ENCODE data around the gene DNASE1L1. TPM values are rescaled to one million over a fixed set of nuclear protein-coding genes. Genes with fewer than 3 reads are reported as not detected.
A peak's percentile ranks its signal among the peaks of the same experiment; 100 is the strongest.

DNASE1L1 gene
- total and polyA plus RNA-seq, 2 donors (not counting 1 experiment from before 2014, with no cell fraction given): 11.3 to 38.5 TPM

DNA sequence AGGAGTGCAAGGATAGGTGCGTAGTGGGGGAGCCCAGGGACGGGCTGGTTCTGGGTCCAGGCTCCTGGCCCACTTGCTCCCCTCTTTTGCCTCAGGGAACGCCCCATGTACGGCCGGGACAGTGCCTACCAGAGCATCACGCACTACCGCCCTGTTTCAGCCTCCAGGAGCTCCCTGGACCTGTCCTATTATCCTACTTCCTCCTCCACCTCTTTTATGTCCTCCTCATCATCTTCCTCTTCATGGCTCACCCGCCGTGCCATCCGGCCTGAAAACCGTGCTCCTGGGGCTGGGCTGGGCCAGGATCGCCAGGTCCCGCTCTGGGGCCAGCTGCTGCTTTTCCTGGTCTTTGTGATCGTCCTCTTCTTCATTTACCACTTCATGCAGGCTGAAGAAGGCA, 28.3 kb downstream of the DNASE1L1 start:
- Histone ChIP-seq H3K9ac (ENCODE audit: insufficient read depth, low read length) (peak overlapping the region; percentile 97), H2AFZ (ENCODE audit: low read length) (no peak overlapping the region), H3K36me3 (ENCODE audit: control insufficient read depth, insufficient read depth, low read length) (peaks cover 3% of the 10 kb centered on the region), H3K9me3 (ENCODE audit: control insufficient read depth, insufficient read depth, low read depth, low read length) (no peaks in the 10 kb centered on the region), H3K4me2 (ENCODE audit: extremely low read depth, insufficient read depth, low read length) (peak overlapping the region; percentile 88), H3K27me3 (ENCODE audit: control insufficient read depth, insufficient read depth, low read length) (no peaks in the 10 kb centered on the region), H4K20me1 (ENCODE audit: control insufficient read depth, extremely low read depth, insufficient read depth, low read length) (no peaks in the 10 kb centered on the region), H3K4me3 (replicated peaks in 1 of 4; ENCODE audit: control extremely low read depth in 1 of 4, insufficient read depth in 1 of 4, low read depth in 3 of 4, low read length in 4 of 4) (peak overlapping the region; percentile 73 to 84 (median 77)), H3K4me1 (ENCODE audit: control insufficient read depth, extremely low read depth, insufficient read depth, low read length) (peaks cover 5% of the 10 kb centered on the region), H3K79me2 (ENCODE audit: control insufficient read depth, insufficient read depth, low read length) (peaks cover 18% of the 10 kb centered on the region), H3K27ac (ENCODE audit: insufficient read depth, low read length) (no peak overlapping the region)
- DNase-seq (ENCODE audit: low read depth in 2 of 2): no peak
- TF ChIP-seq EZH2 (IDR thresholded peaks at IDR 0.05; ENCODE audit: low read length, missing control alignments): no peak
- TF ChIP-seq, protein P1, sequence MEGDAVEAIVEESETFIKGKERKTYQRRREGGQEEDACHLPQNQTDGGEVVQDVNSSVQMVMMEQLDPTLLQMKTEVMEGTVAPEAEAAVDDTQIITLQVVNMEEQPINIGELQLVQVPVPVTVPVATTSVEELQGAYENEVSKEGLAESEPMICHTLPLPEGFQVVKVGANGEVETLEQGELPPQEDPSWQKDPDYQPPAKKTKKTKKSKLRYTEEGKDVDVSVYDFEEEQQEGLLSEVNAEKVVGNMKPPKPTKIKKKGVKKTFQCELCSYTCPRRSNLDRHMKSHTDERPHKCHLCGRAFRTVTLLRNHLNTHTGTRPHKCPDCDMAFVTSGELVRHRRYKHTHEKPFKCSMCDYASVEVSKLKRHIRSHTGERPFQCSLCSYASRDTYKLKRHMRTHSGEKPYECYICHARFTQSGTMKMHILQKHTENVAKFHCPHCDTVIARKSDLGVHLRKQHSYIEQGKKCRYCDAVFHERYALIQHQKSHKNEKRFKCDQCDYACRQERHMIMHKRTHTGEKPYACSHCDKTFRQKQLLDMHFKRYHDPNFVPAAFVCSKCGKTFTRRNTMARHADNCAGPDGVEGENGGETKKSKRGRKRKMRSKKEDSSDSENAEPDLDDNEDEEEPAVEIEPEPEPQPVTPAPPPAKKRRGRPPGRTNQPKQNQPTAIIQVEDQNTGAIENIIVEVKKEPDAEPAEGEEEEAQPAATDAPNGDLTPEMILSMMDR (conservative IDR thresholded peaks at IDR 0.05 in 1 of 2, IDR thresholded peaks at IDR 0.05 in 1 of 2; ENCODE audit: low read depth in 1 of 2, low read length in 2 of 2): no peak

DNA sequence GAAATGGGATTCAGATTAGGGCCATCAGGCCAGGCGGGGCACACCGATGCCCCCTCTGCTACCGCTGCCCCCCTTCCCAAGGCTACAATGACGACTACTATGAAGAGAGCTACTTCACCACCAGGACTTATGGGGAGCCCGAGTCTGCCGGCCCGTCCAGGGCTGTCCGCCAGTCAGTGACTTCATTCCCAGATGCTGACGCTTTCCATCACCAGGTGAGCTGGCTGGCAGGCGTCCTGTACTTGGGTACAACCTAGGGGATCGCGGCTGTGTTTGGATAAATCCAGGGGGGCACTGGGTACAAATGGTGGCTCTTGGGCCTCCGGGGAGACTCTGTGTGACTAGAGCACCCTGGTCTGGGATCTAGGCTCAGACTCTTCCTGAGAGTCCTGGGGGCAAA, 28.9 kb downstream of the DNASE1L1 start:
- Histone ChIP-seq H4K20me1 (ENCODE audit: control insufficient read depth, extremely low read depth, insufficient read depth, low read length) (no peaks in the 10 kb centered on the region), H3K4me3 (replicated peaks in 1 of 4; ENCODE audit: control extremely low read depth in 1 of 4, insufficient read depth in 1 of 4, low read depth in 3 of 4, low read length in 4 of 4) (peak overlapping the region; percentile 73 to 84 (median 77)), H3K9ac (ENCODE audit: insufficient read depth, low read length) (peak overlapping the region; percentile 97), H3K36me3 (ENCODE audit: control insufficient read depth, insufficient read depth, low read length) (peaks cover 3% of the 10 kb centered on the region), H3K27me3 (ENCODE audit: control insufficient read depth, insufficient read depth, low read length) (no peaks in the 10 kb centered on the region), H3K4me2 (ENCODE audit: extremely low read depth, insufficient read depth, low read length) (peak overlapping the region; percentile 88), H2AFZ (ENCODE audit: low read length) (no peak overlapping the region), H3K9me3 (ENCODE audit: control insufficient read depth, insufficient read depth, low read depth, low read length) (no peaks in the 10 kb centered on the region), H3K79me2 (ENCODE audit: control insufficient read depth, insufficient read depth, low read length) (peaks cover 18% of the 10 kb centered on the region), H3K27ac (ENCODE audit: insufficient read depth, low read length) (peak overlapping the region; percentile 96), H3K4me1 (ENCODE audit: control insufficient read depth, extremely low read depth, insufficient read depth, low read length) (peaks cover 5% of the 10 kb centered on the region)
- TF ChIP-seq, protein P1 (conservative IDR thresholded peaks at IDR 0.05 in 1 of 2, IDR thresholded peaks at IDR 0.05 in 1 of 2; ENCODE audit: low read depth in 1 of 2, low read length in 2 of 2): no peak
- no peak for TF ChIP-seq EZH2 (IDR thresholded peaks at IDR 0.05; ENCODE audit: low read length, missing control alignments)
- no peak for DNase-seq (ENCODE audit: low read depth in 2 of 2)

DNA sequence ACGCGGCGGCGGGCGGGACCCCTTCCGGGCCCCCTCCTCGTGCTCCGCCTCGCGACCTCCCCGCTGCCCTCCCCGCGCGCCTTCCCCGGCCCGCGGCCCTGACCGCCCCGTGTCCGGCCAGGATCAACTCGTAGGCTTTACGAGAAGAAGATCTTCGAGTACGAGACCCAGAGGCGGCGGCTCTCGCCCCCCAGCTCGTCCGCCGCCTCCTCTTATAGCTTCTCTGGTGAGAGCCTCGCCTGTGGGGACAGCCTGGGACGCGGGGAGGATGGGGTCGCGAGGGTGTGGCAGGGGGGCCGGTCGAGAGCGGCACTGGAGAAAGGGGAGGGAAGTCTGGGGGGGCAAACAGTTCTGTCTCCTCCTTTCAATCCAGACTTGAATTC, 29.5 kb downstream of the DNASE1L1 start:
- H3K27me3 ChIP-seq (ENCODE audit: control insufficient read depth, insufficient read depth, low read length): no peaks in the 10 kb centered on the region
- peaks cover 18% of the 10 kb centered on the region for H3K79me2 ChIP-seq (ENCODE audit: control insufficient read depth, insufficient read depth, low read length)
- peak overlapping the region; percentile 97 for H3K9ac ChIP-seq (ENCODE audit: insufficient read depth, low read length)
- H3K4me2 ChIP-seq (ENCODE audit: extremely low read depth, insufficient read depth, low read length): peak overlapping the region; percentile 88
- H3K27ac ChIP-seq (ENCODE audit: insufficient read depth, low read length): peak overlapping the region; percentile 96
- H3K36me3 ChIP-seq (ENCODE audit: control insufficient read depth, insufficient read depth, low read length): peaks cover 3% of the 10 kb centered on the region
- no peaks in the 10 kb centered on the region for H3K9me3 ChIP-seq (ENCODE audit: control insufficient read depth, insufficient read depth, low read depth, low read length)
- H2AFZ ChIP-seq (ENCODE audit: low read length): no peak overlapping the region
- H4K20me1 ChIP-seq (ENCODE audit: control insufficient read depth, extremely low read depth, insufficient read depth, low read length): no peaks in the 10 kb centered on the region
- DNase-seq (ENCODE audit: low read depth in 2 of 2): no peak
- TF ChIP-seq, protein P1 (conservative IDR thresholded peaks at IDR 0.05 in 1 of 2, IDR thresholded peaks at IDR 0.05 in 1 of 2; ENCODE audit: low read depth in 1 of 2, low read length in 2 of 2): no peak
- no peak for TF ChIP-seq EZH2 (IDR thresholded peaks at IDR 0.05; ENCODE audit: low read length, missing control alignments)
- peaks cover 5% of the 10 kb centered on the region for H3K4me1 ChIP-seq (ENCODE audit: control insufficient read depth, extremely low read depth, insufficient read depth, low read length)
- peak overlapping the region; percentile 73 to 84 (median 77) for H3K4me3 ChIP-seq (replicated peaks in 1 of 4; ENCODE audit: control extremely low read depth in 1 of 4, insufficient read depth in 1 of 4, low read depth in 3 of 4, low read length in 4 of 4)

All from fibroblast of lung (primary cell).